ENCODE measurements around the gene TRMT10B. TPM values are rescaled to one million over a fixed set of nuclear protein-coding genes. Genes with fewer than 3 reads are reported as not detected.
"Not testable (repeated sequence)": the region's sequence is repeated elsewhere in the genome, so short reads cannot be mapped to it uniquely, and the experiment has no call there.

The TRMT10B gene
- total RNA-seq, 2 experiments from 2014 or later: 12.3 to 15.6 TPM

DNA sequence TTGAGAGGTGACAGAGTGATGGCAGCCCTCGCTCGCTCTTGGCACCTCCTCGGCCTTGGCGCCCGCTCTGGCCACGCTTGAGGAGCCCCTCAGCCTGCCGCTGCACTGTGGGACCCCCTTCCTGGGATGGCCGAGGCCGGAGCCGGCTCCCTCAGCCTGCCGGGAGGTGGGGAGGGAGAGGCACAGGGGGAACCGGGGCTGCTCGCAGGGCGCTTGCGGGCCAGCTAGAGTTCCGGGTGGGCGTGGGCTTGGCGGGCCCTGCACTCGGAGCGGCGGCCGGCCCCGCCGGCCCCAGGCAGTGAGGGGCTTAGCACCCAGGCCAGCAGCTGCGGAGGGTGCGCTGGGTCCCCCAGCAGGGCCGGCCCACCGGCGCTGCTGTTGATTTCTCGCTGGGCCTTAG lies 1.9 kb upstream of the TRMT10B start:
- H3K27me3 Mint-ChIP-seq; H3K27ac Mint-ChIP-seq; H3K36me3 Mint-ChIP-seq (ENCODE audit: low read depth); ATAC-seq; H3K4me3 Mint-ChIP-seq; DNase-seq; POLR2A ChIA-PET; H3K9me3 Mint-ChIP-seq (ENCODE audit: low read depth): not testable (repeated sequence)
- H3K4me1 Mint-ChIP-seq: peaks cover 29% of the 10 kb centered on the region
- intact Hi-C loops (cut with DNase I, micrococcal nuclease): loop anchor here (2.0 to 10.0 kb wide), 6 partner anchors 51 to 611 kb away; partner anchors contain the start of genes DCAF10 (in 1 of the 2), POLR1E (in 1 of the 2), SHB (in 1 of the 2) and SLC25A51 (in 1 of the 2)
- CTCF ChIA-PET: interaction anchor here (0.7 kb wide), 1 partner anchor 33 kb away, joined by 4 read pairs; no protein-coding TSS in a partner anchor

DNA sequence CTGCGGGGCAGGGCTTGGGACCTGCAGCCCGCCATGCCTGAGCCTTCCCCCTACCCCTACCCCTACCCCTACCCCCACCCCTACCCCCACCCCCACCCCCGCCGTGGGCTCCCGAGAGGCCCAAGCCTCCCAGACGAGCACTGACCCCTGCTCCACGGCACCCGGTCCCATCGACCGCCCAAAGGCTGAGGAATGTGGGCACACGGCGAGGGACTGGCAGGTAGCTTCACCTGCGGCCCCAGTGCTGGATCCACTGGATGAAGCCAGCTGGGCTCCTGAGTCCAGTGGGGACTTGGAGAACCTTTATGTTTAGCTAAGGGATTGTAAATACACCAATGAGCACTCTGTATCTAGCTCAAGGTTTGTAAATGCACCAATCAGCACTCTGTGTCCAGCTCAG lies 1.5 kb upstream of the TRMT10B start:
- H3K36me3 Mint-ChIP-seq (ENCODE audit: low read depth); H3K4me3 Mint-ChIP-seq; POLR2A ChIA-PET; DNase-seq; H3K9me3 Mint-ChIP-seq (ENCODE audit: low read depth); ATAC-seq; H3K27ac Mint-ChIP-seq; H3K27me3 Mint-ChIP-seq: not testable (repeated sequence)
- CTCF ChIA-PET: interaction anchor here (0.7 to 0.8 kb wide), 2 partner anchors 33 to 45 kb away, joined by 3 to 4 read pairs; no protein-coding TSS in a partner anchor
- peaks cover 30% of the 10 kb centered on the region for H3K4me1 Mint-ChIP-seq
- intact Hi-C loops (cut with DNase I, micrococcal nuclease): loop anchor here (2.0 to 10.0 kb wide), 6 partner anchors 50 to 610 kb away; partner anchors contain the start of genes DCAF10 (in 1 of the 2), POLR1E (in 1 of the 2), SHB (in 1 of the 2) and SLC25A51 (in 1 of the 2)

DNA sequence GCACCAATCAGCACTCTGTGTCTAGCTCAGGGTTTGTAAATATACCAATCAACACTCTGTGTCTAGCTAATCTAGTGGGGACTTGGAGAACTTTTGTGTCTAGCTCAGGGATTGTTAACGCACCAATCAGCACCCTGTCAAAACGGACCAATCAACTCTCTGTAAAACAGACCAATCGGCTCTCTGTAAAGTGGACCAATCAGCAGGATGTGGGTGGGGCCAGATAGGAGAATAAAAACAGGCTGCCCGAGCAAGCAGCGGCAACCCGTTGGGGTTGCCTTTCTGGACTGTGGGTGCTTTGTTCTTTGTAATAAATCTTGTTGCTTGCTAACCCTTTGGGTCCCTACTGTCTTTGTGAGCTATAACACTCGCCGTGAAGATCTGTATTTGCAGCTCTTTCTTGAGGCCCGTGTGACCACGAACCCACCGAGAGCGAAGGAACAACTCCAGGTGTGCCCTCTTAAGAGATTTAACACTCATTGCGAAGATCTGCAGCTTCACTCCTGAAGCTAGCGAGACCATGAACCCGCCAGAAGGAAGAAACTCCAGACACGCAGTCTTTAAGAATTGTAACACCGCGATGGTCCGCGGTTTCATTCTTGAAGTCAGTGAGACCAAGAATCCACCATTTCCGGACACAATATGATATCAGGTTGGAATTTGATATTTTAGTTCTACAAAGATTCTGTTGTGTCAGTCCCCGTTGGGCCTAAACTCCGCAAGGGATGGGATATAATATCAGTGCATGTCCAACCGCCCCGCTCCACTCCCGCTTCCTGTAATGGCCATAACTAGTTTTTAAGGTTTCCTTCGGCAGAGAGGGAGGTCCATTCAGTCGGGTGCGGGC lies 740 bp upstream of the TRMT10B start:
- ATAC-seq: no peak
- H3K27ac Mint-ChIP-seq: peak overlapping the region; percentile 92
- ChIA-PET POLR2A (interaction anchor here (0.9 kb wide), 1 partner anchor 38 kb away, joined by 3 read pairs; no protein-coding TSS in a partner anchor), CTCF (interaction anchor here (0.8 kb wide), 1 partner anchor 44 kb away, joined by 3 read pairs; no protein-coding TSS in a partner anchor)
- no peaks in the 10 kb centered on the region for H3K27me3 Mint-ChIP-seq
- intact Hi-C loops (cut with DNase I, micrococcal nuclease): loop anchor here (1.0 to 10.0 kb wide), 12 partner anchors 32 to 609 kb away; partner anchors contain the start of genes DCAF10 (in 2 of the 2), POLR1E (in 2 of the 2), SLC25A51 (in 2 of the 2) and TOMM5 (in 2 of the 2)
- peaks cover 32% of the 10 kb centered on the region for H3K4me1 Mint-ChIP-seq
- peak; percentile 54 for DNase-seq
- peaks cover 10% of the 10 kb centered on the region for H3K36me3 Mint-ChIP-seq (ENCODE audit: low read depth)
- peak overlapping the region; percentile 91 for H3K4me3 Mint-ChIP-seq
- peaks cover 1% of the 10 kb centered on the region for H3K9me3 Mint-ChIP-seq (ENCODE audit: low read depth)

DNA sequence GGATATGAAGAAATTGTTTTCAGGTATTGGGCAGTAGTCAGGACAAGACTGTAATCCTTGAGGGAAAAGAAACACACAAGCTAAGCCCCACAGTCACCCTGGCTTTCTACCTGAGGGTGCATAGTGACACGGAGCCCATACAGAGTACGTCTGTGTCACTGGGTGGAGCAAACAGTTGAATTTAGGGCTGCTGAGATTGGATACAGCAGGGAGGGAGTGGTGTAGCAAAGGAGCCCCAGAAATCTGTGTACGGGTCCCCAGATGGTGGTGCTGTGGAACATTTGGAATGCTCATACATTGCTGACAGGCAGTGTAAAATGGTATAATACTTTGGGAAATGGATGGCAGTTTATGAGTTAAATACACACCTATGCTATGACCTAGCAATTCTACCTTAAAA lies 5.1 kb downstream of the TRMT10B start:
- Mint-ChIP-seq H3K9me3 (ENCODE audit: low read depth) (no peaks in the 10 kb centered on the region), H3K27me3 (no peaks in the 10 kb centered on the region), H3K4me3 (no peak overlapping the region), H3K4me1 (peaks cover 23% of the 10 kb centered on the region), H3K27ac (no peak overlapping the region), H3K36me3 (ENCODE audit: low read depth) (peaks cover 21% of the 10 kb centered on the region)
- CTCF ChIA-PET: no interaction called here
- no peak for ATAC-seq
- no peak for DNase-seq
- intact Hi-C loops (cut with DNase I, micrococcal nuclease): loop anchor here in 1 of 2 experiments (10.0 kb wide), 2 partner anchors 146 to 274 kb away; partner anchors contain the start of genes POLR1E and SLC25A51
- POLR2A ChIA-PET: no interaction called here

DNA sequence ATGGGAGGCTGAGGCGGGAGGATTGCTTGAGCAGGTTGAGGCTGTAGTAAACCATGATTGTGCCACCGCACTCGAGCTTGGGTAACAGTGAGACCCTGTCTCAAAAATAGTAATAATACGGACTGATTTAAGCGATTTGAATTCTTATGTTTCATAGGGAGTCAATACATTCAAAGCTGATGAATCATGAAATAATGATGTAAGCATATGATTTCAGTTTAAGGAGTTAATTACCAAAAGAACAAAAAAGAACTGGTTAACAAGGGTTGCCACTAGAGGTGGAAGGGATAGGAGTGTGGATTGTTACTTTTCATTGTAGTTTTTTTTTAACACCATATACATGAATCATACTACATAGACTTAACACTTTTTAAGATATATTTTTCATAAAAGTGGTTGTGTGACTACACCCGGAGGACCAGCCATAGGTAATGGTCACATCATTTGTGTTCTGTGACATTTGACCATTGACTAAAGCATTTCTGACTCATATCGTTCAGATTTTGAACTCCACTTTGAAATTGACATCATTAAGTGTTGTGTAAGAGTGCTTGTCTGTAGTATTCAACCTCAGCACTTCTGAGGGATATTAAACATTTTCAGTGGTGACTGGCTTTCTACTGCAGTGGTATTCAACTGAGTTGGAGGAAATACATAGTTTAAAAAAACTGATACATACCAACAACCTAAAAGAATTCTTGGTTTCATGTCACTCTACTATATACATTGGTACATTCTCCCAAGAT lies 7.0 kb downstream of the TRMT10B start:
- DNase-seq: no peak
- H3K36me3 Mint-ChIP-seq (ENCODE audit: low read depth): peaks cover 29% of the 10 kb centered on the region
- H3K9me3 Mint-ChIP-seq (ENCODE audit: low read depth): no peaks in the 10 kb centered on the region
- H3K27ac Mint-ChIP-seq: no peak overlapping the region
- intact Hi-C loops (cut with DNase I, micrococcal nuclease): no loop called here
- H3K27me3 Mint-ChIP-seq: no peaks in the 10 kb centered on the region
- ATAC-seq: no peak
- no peak overlapping the region for H3K4me3 Mint-ChIP-seq
- POLR2A ChIA-PET: interaction anchor here (1.5 kb wide), 1 partner anchor 14 kb away, joined by 4 read pairs; no protein-coding TSS in a partner anchor
- peaks cover 11% of the 10 kb centered on the region for H3K4me1 Mint-ChIP-seq
- CTCF ChIA-PET: interaction anchor here (0.8 kb wide), 1 partner anchor 19 kb away, joined by 4 read pairs; no protein-coding TSS in a partner anchor

DNA sequence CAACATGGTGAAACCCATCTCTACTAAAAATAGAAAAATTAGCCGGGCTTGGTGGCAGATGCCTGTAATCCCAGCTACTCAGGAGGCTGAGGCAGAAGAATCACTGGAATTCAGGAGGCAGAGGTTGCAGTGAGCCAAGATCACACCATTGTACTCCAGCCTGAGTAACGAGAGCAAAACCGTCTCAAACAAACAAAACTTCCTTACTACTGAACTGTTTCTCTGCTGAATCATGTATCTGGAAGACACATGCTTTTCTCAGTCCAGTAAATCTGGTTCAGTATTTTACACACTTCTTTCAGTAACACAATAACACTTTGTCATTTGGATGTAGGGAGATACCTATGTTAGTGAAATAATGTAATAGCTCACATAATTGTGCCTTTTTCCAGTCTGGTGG lies 7.9 kb downstream of the TRMT10B start:
- H3K27ac Mint-ChIP-seq: peak overlapping the region; percentile 47
- intact Hi-C loops (cut with DNase I, micrococcal nuclease): no loop called here

DNA sequence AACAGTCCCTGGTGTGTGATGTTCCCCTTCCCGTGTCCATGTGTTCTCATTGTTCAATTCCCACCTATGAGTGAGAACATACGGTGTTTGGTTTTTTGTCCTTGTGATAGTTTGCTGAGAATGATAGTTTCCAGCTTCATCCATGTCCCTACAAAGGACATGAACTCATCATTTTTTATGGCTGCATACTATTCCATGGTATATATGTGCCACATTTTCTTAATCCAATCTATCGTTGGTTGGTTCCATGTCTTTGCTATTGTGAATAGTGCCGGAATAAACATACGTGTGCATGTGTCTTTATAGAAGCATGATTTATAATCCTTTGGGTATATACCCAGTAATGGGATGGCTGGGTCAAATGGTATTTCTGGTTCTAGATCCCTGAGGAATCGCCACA lies 11.7 kb downstream of the TRMT10B start:
- H3K4me3 Mint-ChIP-seq; DNase-seq; intact Hi-C loops (cut with DNase I, micrococcal nuclease); H3K27ac Mint-ChIP-seq; ATAC-seq; H3K27me3 Mint-ChIP-seq; CTCF ChIA-PET; H3K4me1 Mint-ChIP-seq; POLR2A ChIA-PET; H3K9me3 Mint-ChIP-seq (ENCODE audit: low read depth): not testable (repeated sequence)
- peaks cover 43% of the 10 kb centered on the region for H3K36me3 Mint-ChIP-seq (ENCODE audit: low read depth)

More for the DNA sequence above, 7.9 kb downstream of the TRMT10B start:
- H3K9me3 Mint-ChIP-seq (ENCODE audit: low read depth): no peaks in the 10 kb centered on the region
- no peaks in the 10 kb centered on the region for H3K27me3 Mint-ChIP-seq
- DNase-seq: no peak
- H3K36me3 Mint-ChIP-seq (ENCODE audit: low read depth): peaks cover 30% of the 10 kb centered on the region
- CTCF ChIA-PET: no interaction called here
- H3K4me1 Mint-ChIP-seq: peaks cover 3% of the 10 kb centered on the region
- POLR2A ChIA-PET: no interaction called here
- ATAC-seq: no peak
- no peak overlapping the region for H3K4me3 Mint-ChIP-seq

DNA sequence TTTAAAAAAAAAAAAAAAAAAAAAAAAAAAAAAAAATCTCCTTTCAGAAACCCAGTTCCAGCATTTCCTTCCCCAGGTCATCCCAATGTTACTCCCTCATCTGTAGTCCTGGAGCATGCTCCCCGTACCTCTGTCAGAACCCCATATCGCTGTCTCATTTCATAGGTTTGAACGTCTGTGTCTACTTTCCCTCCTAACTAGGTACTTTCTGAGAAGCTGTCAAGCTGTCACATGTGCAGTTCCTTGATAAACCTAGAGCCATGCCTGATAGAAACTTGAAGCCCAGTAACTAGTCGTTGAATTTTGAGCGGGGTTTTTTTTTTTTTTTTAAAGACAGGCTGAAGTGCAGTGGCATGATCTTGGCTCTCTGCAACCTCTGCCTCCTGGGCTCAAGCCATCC lies 15.7 kb downstream of the TRMT10B start:
- Mint-ChIP-seq H3K9me3 (ENCODE audit: low read depth) (no peaks in the 10 kb centered on the region), H3K27ac (peak overlapping the region; percentile 33), H3K4me1 (peaks cover 2% of the 10 kb centered on the region), H3K27me3 (no peaks in the 10 kb centered on the region), H3K36me3 (ENCODE audit: low read depth) (peaks cover 38% of the 10 kb centered on the region), H3K4me3 (no peak overlapping the region)
- ChIA-PET CTCF (no interaction called here), POLR2A (interaction anchor here (0.6 kb wide), 1 partner anchor 8 kb away, joined by 3 read pairs; no protein-coding TSS in a partner anchor)
- no peak for DNase-seq
- no peak for ATAC-seq
- intact Hi-C loops (cut with DNase I, micrococcal nuclease): no loop called here

DNA sequence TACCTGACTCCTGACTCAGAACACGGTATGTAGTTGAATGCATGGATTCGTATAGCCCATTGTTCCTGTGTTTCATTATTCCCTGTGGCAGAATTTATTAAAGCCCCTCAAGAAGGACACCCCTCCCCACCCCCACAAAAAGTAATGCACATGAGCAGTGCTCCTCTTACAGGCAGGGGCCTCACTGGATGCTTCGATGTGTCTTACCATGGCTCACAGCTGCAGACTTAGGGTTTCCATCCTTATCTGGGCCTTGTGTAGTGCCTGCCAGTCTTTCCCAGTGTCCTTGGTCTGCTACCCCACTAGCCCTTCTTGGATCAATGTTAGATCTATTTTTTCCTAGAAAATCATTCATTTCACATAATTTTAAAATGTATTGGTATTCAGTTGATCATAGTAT lies 16.4 kb downstream of the TRMT10B start:
- no peak for ATAC-seq
- ChIA-PET CTCF (interaction anchor here (0.5 to 1.4 kb wide), 3 partner anchors 10 to 28 kb away, joined by 3 to 4 read pairs (median 3); no protein-coding TSS in a partner anchor), POLR2A (no interaction called here)
- DNase-seq: no peak
- peaks cover 2% of the 10 kb centered on the region for H3K4me1 Mint-ChIP-seq
- H3K9me3 Mint-ChIP-seq (ENCODE audit: low read depth): no peaks in the 10 kb centered on the region
- H3K27ac Mint-ChIP-seq: no peak overlapping the region
- intact Hi-C loops (cut with DNase I, micrococcal nuclease): no loop called here
- H3K4me3 Mint-ChIP-seq: no peak overlapping the region
- peaks cover 40% of the 10 kb centered on the region for H3K36me3 Mint-ChIP-seq (ENCODE audit: low read depth)
- no peaks in the 10 kb centered on the region for H3K27me3 Mint-ChIP-seq

DNA sequence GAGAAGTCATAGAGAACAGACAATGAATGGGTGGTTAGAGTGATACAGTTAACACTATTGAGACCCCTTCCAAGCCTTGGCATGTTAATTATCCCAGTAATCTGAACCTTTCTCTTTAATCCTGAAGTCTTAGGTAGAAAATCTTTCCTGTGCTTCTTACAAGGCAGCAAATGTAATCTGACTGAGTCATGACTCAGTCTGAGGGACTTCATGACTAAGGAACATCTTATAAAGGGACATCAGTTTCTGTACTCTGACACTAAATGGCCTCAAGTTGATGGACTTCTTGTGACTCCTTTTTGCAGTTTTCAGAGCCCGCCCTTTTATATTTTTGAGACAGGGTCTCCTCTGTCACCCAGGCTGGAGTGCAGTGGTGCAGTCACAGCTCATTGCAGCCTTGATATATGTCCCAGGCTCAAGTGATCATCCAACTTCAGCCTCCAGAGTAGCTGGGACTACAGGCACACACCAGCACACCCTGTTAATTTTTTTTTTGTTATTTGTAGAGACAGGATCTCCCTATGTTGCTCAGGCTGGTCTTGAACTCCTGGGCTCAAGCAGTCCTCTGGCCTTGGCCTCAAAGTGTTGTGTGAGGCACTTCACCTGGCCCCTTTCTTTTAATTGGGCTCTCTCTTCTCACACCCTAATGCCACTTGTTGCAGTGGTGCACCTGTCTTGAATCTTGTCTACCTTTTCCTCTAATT lies 21.8 kb downstream of the TRMT10B start:
- H3K27me3 Mint-ChIP-seq: no peaks in the 10 kb centered on the region
- H3K9me3 Mint-ChIP-seq (ENCODE audit: low read depth): no peaks in the 10 kb centered on the region
- DNase-seq (no peak), ATAC-seq (no peak)
- peak overlapping the region; percentile 17 for H3K27ac Mint-ChIP-seq
- H3K4me1 Mint-ChIP-seq: no peaks in the 10 kb centered on the region
- intact Hi-C loops (cut with DNase I, micrococcal nuclease): no loop called here
- CTCF ChIA-PET: no interaction called here
- POLR2A ChIA-PET: no interaction called here
- no peak overlapping the region for H3K4me3 Mint-ChIP-seq
- H3K36me3 Mint-ChIP-seq (ENCODE audit: low read depth): peaks cover 41% of the 10 kb centered on the region

DNA sequence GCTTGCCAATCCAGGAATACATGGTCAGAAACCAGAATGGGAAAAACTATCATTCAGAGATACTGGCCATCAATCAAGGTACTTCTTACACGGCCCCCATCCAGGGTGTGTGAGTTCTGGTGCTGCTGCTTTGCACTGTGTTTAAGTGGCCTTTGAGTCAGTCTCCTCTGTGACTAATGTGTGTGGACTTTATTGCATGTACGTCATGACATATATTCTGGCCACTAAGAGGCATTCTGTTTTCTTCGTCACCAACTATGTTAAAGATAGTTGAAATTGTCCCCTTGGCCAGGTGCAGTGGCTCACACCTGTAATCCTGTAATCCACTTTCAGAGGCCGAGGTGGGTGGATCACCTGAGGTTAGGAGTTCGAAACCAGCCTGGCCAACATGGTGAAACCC lies 22.7 kb downstream of the TRMT10B start:
- Mint-ChIP-seq H3K4me1 (peaks cover 3% of the 10 kb centered on the region), H3K36me3 (ENCODE audit: low read depth) (peaks cover 48% of the 10 kb centered on the region), H3K27ac (no peak overlapping the region), H3K27me3 (no peaks in the 10 kb centered on the region), H3K4me3 (no peak overlapping the region), H3K9me3 (ENCODE audit: low read depth) (no peaks in the 10 kb centered on the region)
- intact Hi-C loops (cut with DNase I, micrococcal nuclease): no loop called here
- DNase-seq: no peak
- ChIA-PET CTCF (no interaction called here), POLR2A (no interaction called here)
- ATAC-seq: no peak

All from activated CD4-positive, alpha-beta T cell treated with anti-CD3 and anti-CD28 coated beads for 36 hours (primary cell).